Measurements from ENCODE around the gene LAMC2.
"Not testable (repeated sequence)": the region's sequence is repeated elsewhere in the genome, so short reads cannot be mapped to it uniquely, and the experiment has no call there.

The LAMC2 gene

DNA sequence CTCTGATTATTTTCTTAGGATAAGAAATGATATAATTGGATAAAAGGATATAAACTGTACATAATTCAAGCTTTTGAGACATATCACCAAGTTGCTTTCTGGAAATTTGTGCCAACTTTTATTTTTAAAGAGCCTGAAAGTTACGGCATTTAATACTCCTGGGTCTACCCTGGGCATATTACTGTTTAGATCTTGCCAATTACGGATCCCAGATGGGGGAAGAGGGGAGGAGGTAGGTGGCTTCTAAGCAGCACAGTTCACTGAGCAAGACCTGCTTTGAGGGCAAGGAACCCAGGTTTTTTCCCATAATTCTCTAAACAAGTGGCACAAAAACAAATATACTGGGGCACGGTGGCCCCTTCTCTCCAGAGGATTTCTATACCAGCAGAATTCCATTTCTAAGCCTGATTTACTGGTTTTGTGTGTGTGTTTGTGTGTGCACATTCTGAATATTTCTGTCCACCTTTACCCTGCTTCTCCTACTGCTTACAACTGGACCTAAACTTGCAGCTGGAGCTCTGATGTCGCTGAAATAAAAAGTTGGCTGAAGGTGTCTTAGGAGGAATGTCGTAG lies 76.7 kb downstream of the LAMC2 start:
- DNase-seq (ENCODE audit: extremely low spot score) = no peak
- CTCF ChIA-PET = interaction anchor here (1.7 to 3.0 kb wide), 2 partner anchors 15 to 34 kb away, joined by 6 to 8 read pairs; no protein-coding TSS in a partner anchor
- POLR2A ChIA-PET = no interaction called here
- TF ChIP-seq, protein P1, sequence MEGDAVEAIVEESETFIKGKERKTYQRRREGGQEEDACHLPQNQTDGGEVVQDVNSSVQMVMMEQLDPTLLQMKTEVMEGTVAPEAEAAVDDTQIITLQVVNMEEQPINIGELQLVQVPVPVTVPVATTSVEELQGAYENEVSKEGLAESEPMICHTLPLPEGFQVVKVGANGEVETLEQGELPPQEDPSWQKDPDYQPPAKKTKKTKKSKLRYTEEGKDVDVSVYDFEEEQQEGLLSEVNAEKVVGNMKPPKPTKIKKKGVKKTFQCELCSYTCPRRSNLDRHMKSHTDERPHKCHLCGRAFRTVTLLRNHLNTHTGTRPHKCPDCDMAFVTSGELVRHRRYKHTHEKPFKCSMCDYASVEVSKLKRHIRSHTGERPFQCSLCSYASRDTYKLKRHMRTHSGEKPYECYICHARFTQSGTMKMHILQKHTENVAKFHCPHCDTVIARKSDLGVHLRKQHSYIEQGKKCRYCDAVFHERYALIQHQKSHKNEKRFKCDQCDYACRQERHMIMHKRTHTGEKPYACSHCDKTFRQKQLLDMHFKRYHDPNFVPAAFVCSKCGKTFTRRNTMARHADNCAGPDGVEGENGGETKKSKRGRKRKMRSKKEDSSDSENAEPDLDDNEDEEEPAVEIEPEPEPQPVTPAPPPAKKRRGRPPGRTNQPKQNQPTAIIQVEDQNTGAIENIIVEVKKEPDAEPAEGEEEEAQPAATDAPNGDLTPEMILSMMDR (IDR thresholded peaks at IDR 0.05; ENCODE audit: control extremely low read depth, extremely low read depth, low read depth, missing control alignments) = no peak

DNA sequence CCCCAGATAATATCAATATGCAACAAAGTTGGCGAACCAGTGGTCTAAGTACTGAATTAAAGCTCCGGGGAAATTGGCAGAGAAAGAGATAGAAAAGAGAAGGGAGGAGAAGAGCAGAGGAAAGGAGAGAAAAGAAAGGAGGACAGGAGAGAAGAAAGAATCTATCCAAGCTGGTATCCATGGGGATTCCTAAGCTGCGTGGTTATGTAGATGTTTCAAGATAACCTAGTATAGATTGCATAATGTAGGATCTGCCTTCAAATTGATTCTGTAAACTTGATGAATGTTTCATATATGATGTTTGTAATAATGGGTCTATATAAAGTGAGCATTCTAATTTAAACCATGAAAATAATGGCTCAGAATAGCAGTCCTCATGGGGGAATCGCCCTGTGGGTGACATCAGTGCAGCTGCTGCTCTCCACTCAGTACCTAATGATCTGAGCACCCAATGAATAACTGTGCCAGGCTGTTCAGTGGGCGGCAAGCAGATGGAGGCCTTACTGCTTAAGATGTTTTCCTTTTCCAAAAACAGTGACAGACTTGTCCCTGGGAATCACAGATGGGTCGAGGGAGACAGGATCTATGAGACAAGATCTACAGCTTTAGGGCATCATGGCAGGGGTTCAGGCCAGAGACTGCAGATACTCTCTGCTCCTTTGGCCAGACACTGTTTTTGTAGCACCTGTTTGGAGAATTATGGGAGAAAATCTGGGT lies 78.0 kb downstream of the LAMC2 start:
- DNase-seq (ENCODE audit: extremely low spot score) = no peak
- POLR2A ChIA-PET = no interaction called here
- TF ChIP-seq, protein P1 (IDR thresholded peaks at IDR 0.05; ENCODE audit: control extremely low read depth, extremely low read depth, low read depth, missing control alignments) = no peak
- CTCF ChIA-PET = interaction anchor here (1.7 to 2.4 kb wide), 2 partner anchors 18 to 35 kb away, joined by 6 to 9 read pairs; no protein-coding TSS in a partner anchor

DNA sequence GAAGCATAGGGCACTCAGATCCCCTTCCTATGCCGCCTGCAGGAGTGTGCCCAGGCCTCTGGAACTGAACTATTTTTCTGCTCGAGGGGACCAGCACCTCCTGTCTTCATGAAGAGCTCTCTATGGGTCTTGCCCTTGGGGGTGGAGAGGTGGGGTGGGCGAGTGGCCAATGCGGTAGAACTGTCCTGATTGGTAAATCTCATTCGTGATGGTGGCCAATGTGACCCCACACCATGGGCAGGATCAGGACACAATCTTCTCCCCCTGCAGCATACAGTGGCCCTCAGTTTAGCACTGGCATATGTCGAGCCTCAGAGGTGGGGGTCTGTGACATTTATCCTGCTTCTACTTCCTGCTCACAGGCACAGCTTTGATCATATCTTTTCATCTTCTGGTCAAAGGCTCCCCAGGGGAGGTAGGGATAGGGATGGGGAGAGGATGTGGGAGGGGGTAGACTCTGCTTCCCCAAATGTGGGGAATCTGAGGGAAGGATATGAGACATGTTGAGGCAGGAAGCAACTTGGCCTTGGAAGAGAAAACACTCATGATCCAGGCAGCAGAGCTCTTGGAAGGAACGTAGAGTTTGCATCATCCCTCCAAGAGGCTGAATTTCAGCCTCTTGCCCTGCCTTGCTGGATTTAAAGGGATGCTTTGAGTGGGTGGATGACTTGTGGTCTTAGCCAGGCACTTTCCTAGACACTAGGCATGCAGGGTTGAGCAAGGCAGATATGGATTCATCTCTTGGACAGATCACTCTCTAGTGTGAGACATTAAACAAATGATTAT lies 81.8 kb downstream of the LAMC2 start:
- POLR2A ChIA-PET = no interaction called here
- DNase-seq (ENCODE audit: extremely low spot score) = no peak
- CTCF ChIA-PET = interaction anchor here (1.1 to 1.6 kb wide), 2 partner anchors 13 to 14 kb away, joined by 3 to 6 read pairs; no protein-coding TSS in a partner anchor
- TF ChIP-seq, protein P1 (IDR thresholded peaks at IDR 0.05; ENCODE audit: control extremely low read depth, extremely low read depth, low read depth, missing control alignments) = no peak

DNA sequence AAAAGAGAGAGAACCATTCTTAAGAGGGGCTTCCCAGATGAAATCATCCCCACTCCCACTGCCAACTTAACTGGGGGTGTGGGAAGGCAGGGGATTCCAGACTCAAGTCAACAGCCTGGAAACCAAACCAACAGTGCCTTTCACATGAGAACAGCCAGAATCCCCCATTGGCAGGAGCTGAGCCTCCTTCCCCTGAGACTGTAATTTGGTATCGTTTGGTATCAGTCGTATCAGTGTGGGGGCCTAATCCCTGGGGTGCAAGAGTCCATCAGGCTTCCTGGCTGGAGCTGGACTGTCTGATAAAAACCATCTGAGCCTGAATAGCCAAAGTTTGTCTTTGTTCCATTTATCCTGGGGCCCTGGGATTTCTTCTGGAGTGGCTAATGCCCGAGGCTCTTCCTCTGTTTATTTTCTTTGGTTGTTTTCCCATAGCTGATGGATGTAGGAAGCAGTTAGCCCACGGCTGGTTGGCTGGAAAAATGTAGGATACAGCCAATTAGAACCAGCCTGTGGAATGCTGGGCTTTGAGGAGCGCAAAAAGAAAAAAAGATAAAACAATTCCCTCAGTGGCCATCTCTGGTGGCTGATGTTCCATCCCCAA lies 84.6 kb downstream of the LAMC2 start:
- CTCF ChIA-PET = interaction anchor here (0.8 to 2.3 kb wide), 5 partner anchors 10 to 43 kb away, joined by 3 to 8 read pairs (median 5); no protein-coding TSS in a partner anchor
- POLR2A ChIA-PET = no interaction called here
- DNase-seq (ENCODE audit: extremely low spot score) = no peak
- TF ChIP-seq, protein P1 (IDR thresholded peaks at IDR 0.05; ENCODE audit: control extremely low read depth, extremely low read depth, low read depth, missing control alignments) = no peak

DNA sequence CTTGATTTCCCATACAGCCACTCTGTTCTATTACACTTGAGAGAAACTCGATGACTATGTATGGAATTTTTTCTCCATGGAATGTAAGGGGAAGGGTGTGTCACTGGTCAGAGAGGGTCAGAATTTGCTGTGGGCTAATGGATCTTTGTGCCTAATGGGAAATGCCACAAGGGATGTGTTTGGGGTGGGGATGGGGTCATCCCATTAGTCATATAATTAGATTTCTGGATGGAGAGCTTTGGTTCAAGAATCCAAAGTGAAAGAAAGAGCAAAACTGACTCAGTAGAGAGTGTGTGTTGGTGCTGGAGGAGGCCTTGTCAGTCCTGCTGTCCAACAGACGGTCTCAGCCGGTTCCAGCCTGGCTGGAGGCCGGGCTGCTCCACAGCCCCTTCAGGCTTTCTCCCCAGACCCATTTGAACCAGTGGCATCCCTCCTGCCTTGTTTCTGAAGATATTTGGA lies 86.4 kb downstream of the LAMC2 start:
- TF ChIP-seq, protein P1 (IDR thresholded peaks at IDR 0.05; ENCODE audit: control extremely low read depth, extremely low read depth, low read depth, missing control alignments) = no peak
- CTCF ChIA-PET = interaction anchor here (1.3 to 1.8 kb wide), 4 partner anchors 10 to 1709 kb away, joined by 3 to 8 read pairs (median 4); no protein-coding TSS in a partner anchor
- POLR2A ChIA-PET = no interaction called here
- DNase-seq (ENCODE audit: extremely low spot score) = no peak

DNA sequence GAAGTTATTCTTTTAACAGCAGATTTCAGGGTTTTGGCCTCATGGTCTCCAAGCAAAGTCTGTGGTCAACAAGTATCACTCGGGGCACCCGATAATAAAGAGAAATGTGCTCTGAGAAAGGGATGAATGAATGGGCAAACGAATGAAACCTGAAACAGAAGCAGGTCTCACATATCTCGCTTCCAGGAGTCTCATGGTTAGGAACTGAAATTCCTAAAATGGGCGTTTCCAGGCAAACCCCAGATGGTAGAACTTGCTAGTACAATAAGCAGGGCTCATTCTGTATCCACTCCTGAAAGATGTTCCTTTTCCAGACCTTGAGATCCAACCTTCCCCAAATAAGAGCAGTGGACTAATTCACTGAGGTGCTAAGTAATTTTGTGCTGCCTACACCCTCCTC lies 87.2 kb downstream of the LAMC2 start:
- TF ChIP-seq, protein P1 (IDR thresholded peaks at IDR 0.05; ENCODE audit: control extremely low read depth, extremely low read depth, low read depth, missing control alignments) = no peak
- POLR2A ChIA-PET = no interaction called here
- DNase-seq (ENCODE audit: extremely low spot score) = no peak
- CTCF ChIA-PET = interaction anchor here (0.9 to 1.8 kb wide), 4 partner anchors 9 to 1708 kb away, joined by 3 to 8 read pairs (median 4); no protein-coding TSS in a partner anchor

DNA sequence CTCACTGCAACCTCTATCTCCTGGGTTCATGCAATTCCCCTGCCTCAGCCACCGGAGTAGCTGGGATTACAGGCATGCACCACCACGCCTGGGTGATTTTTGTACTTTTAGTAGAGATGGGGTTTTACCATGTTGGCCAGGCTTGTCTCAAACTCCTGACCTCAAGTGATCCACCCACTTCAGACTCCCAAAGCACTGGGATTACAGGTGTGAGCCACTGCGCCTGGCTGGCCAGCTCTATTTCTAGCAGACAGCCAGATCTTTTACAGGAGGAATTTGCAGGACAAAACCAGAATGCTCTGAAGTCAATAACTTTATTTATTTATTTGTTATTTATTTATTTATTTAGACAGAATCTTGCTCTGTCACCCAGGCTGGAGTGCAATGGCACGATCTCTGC lies 87.9 kb downstream of the LAMC2 start:
- DNase-seq (ENCODE audit: extremely low spot score); POLR2A ChIA-PET: not testable (repeated sequence)
- CTCF ChIA-PET = interaction anchor here (1.8 kb wide), 1 partner anchor 8 kb away, joined by 8 read pairs; no protein-coding TSS in a partner anchor

Data from GM10248 (cell line).